SK-N-SH (cell line): ENCODE results near the gene HMMR. TPM values are rescaled to one million over a fixed set of nuclear protein-coding genes. Genes with fewer than 3 reads are reported as not detected.

ENCODE experiments used
- polyA plus RNA-seq, 3 experiments: library from polyadenylated mRNA; depleted of rRNA; stranded (reverse); fragments of >200 nt; gene quantifications; 2 replicates each; pipeline ENCODE4 v1.2.3, GENCODE V29; 2012
- small RNA-seq, 7 experiments: library from RNA; depleted of rRNA; stranded (forward); fragments of <200 nt; gene quantifications; one replicate each; pipeline ENCODE3, GENCODE V24; 2012

HMMR gene
- polyA plus RNA-seq, 1 of the 3 experiments (the other 2 are of a cell fraction): 7.7 TPM

Small RNAs within 50 kb of the gene (small RNA-seq; reads per million reads assigned to genes)
- 0 reads per million in 7 experiments for gene AC008723.1

Other genes starting within 250 kb of the HMMR start
- gene CCNG1, start 23.0 kb upstream of the HMMR start, polyA plus RNA-seq (2012; rRNA removed): 49.0 and 62.0 TPM in 2 replicates
- gene NUDCD2, start 530 bp upstream of the HMMR start, polyA plus RNA-seq (2012; rRNA removed): 7.8 and 8.6 TPM in 2 replicates
- gene MAT2B, start 45.0 kb downstream of the HMMR start, polyA plus RNA-seq (2012; rRNA removed): 30.1 and 35.6 TPM in 2 replicates